ENCODE data around the gene EFHC1.
"Not testable (repeated sequence)": the region's sequence is repeated elsewhere in the genome, so short reads cannot be mapped to it uniquely, and the experiment has no call there.

The EFHC1 gene, protein sequence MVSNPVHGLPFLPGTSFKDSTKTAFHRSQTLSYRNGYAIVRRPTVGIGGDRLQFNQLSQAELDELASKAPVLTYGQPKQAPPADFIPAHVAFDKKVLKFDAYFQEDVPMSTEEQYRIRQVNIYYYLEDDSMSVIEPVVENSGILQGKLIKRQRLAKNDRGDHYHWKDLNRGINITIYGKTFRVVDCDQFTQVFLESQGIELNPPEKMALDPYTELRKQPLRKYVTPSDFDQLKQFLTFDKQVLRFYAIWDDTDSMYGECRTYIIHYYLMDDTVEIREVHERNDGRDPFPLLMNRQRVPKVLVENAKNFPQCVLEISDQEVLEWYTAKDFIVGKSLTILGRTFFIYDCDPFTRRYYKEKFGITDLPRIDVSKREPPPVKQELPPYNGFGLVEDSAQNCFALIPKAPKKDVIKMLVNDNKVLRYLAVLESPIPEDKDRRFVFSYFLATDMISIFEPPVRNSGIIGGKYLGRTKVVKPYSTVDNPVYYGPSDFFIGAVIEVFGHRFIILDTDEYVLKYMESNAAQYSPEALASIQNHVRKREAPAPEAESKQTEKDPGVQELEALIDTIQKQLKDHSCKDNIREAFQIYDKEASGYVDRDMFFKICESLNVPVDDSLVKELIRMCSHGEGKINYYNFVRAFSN

DNA sequence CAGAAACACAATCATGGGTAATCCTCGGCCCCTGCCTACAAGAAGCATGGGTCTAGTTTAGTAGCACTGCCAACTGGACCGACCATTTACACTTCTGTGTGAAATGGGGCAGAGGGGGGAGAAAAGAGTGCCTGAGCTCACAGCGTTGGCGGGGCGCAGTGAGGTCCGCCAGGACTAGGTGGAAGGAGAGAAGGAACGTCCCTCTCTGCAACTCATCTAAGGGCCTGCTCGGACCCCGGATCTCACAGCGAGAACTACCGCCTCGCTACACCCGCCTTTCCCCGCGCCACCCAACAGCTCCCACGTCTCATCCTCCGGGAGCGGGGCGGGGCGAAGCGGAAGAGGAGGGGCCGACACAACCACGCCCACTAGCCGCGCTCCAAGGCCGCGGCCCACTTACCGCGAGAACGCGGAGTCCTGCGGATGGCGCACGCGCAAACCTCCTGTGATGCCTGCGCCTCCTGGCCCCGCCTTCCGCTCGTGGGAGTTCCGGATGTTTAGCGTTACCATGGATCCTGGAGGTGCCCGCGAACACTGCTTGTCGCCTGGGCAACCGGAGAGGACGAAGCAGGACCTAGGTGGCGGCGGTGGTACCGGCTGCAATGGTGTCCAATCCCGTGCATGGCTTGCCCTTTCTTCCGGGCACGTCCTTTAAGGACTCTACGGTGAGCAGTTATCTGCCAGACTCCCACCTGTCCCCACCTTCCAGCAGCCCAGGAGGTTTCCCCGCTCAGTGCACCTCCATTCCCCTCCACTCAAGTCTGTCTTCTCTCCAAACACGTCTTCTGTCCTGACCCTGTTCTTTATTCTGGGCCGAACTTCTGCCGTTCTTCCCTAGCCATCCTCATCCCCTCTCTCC is at the start of gene EFHC1:
TSS of gene EFHC1 (plus strand) at position 534 of the 859 bp plus-strand sequence. CDS start at position 603, 69 bp downstream.
- peak; percentile 98 for DNase-seq (ENCODE audit: low spot score)

DNA sequence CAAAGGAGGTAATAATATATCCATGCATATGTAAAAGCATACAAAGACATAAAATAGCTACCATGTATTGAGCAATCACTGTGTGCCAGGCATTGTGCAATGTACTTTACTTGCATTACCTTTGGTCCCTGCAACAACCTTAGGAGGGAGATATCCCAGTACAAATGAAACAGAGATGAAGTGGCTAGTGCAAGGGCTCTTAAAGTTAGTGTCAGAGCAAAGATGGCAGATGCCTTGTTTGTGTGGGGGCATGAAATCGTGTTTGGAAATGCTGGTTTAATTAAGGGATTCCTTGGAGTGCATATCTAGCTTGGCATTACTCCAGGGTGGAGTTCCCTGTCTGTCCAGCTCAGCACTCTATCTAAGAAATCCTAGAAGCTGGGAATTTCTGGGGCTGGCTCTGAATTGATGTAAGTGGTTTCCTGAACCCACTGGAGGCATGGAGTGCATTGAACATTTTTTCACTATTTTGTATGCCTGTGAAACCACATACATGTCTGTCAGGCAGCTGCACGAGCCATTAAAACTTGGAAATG is 48.4 kb upstream of the EFHC1 start:
- no peak for DNase-seq (ENCODE audit: low spot score)

DNA sequence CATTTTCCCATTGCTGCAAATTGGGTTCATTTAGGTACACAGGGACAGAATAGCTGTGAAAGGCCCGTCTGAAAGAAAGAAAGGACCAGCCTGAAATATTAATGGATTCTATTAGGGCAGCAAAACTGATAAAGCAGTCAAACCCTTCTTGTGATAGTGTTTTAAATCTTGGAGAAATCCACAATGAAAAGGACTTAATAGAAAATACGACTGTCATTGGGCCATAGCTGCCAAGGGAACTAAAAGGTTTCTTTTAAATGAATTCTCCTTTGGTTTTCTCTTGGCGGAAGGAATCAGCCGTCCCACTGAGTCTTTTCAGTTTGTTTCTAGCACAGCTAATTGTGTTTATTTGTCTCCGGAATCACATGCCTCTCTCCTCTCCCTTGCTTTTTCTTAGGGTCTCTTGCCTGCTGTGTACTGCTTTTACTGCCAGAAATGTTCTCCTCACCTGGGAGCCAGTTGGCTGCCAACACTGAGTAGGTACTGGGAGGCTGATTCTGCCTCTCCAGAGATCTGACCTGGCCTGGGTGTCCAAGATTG is 46.9 kb upstream of the EFHC1 start:
- DNase-seq (ENCODE audit: low spot score) = no peak

DNA sequence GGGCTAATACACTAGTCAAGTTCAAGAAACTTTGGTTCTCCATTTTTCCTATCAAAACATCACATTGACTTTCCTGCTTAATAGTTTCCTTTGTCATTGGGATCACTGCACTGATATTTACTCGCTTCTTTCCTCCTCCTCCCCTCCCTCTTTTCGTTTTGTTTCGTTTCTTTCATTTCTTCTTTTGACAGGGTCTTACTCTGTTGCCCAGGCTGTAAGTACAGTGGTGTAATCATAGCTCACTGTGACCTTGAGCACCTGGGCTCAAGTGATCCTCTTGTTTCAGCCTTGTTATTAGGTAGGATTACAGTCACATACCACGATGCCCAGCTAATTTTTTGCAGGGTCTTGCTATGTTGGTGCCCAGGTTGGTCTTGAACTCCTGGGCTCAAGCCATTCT is 45.9 kb upstream of the EFHC1 start:
- no peak for DNase-seq (ENCODE audit: low spot score)

DNA sequence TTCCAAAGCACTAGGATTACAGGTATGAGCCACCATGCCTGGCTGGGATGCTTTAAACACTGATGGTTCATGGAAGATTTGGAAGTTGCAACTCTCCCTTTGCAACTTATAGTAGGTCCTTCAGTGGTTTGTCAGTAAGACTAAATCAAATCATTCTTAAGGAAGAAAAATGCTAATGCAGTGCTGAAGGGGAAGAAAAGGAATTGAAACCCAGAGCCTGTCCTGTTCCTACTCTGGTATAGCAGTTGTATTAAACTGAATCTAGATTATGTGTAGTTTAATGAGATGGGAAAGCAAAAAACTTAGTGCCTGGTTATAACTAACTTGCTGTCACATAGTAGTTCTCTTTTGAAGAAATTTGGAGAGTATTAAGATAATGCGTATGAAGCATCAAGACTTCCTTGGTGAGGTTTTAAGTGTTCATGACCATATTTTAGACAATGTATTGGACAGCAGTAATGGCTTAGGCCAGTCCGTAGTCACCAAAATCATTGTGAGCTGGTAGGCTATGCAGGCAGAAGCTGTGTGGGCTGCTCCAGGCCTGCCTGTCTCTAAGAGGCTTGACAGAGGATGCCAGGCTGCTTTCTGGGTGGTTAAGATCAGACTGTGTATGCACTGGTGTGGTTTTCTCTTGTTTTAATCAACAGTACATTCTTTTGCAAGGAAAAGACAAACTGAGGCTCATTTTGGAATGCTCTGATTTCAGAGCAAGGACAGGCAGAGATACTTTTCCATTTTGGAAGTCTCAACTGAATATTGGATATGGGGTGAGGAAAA is 44.2 kb upstream of the EFHC1 start:
- DNase-seq (ENCODE audit: low spot score) = no peak

DNA sequence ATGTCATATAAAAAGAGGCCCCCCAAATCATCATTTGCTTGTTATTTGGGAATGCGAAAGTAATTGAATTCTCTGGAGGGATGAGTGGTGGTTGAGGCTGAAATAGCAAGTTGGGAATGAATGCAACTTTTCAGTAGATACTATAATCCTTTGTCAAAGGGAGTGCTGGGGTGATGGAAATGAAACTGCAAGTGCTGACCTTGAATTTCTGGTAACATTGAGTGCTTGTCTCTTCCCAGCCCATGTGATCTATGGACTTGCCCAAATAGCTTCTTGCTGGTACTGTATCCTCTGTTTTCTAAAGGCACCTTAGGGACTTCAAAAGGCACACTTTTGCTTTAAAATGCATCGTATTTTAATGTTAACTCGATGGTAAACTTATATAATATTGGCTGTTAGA is 43.4 kb upstream of the EFHC1 start:
- no peak for DNase-seq (ENCODE audit: low spot score)

DNA sequence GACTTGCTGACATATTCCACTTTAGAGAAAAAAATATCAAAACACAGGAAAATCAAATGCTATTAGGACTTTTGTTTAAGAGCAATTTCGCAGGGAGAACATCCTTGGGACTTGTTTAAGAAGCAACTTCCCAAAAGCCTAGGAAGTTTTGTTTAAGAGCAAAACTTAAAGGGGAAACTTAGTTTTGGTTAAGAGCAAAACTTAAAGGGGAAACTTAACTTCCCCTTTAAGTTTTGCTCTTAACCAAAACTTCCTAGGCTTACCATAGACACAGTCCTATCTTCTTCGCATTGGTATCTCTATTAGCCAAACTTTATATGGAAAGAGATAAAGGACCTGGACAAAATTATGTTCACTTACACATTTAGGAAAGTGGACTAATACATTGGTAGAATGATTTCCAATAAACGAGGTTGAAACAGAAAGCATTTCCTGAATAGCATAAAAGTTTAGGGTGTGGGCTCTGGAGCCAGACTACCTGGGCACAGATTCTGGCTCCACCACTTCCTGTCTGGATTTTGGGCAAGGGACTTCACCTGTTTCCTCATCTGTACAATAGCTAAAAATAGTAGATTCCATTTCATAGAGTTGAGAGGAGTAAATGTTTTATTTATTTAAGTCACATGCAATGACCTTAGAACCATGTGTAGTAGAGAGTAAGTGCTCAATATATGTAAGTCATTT is 42.5 kb upstream of the EFHC1 start:
- no peak for DNase-seq (ENCODE audit: low spot score)

DNA sequence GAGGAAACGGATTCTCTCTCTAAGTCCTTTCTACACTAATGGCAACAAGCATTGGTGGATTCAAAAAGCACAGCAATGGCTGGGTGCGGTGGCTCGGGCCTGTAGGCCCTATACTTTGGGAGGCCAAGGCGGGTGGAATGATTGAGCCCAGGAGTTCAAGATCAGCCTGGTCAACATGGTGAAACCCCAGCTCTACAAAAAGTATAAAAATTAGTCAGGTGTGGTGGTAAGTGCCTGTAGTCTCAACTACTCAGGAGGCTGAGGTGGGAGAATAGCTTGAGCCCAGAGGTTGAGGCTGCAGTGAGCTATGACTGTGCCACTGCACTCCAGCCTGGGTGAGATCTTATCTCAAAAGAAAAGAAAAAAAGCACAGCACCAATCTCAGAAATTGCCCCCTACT is 38.9 kb upstream of the EFHC1 start:
- no peak for DNase-seq (ENCODE audit: low spot score)

DNA sequence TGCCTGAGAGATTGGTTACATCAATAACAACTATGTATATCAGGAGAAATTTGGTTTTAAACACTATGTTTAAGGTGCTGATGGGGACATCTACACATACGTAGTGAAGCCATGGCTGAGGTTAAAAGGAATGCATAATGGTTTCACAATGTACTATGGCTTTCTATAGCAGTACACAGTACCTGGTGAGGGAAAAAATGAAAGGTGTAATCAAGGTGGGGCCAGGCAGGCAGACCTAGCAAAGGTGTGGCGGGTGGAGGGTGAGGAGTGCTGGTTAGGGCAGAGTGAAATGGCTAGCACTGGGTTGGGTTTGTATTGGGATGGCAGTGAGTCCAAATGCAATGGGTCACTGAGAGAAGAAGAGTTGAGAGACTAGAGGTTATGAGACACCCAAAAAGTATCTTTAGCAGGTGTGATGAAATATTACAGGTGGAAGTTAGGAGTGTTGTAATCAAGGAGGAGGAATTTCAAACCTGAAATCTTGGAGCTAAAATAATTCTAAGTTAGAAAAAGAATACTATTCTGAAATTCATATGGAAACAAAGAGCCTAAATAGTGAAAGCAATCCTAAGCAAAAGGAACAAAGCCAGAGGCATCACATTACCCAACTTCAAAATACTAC is 35.9 kb upstream of the EFHC1 start:
- no peak for DNase-seq (ENCODE audit: low spot score)

DNA sequence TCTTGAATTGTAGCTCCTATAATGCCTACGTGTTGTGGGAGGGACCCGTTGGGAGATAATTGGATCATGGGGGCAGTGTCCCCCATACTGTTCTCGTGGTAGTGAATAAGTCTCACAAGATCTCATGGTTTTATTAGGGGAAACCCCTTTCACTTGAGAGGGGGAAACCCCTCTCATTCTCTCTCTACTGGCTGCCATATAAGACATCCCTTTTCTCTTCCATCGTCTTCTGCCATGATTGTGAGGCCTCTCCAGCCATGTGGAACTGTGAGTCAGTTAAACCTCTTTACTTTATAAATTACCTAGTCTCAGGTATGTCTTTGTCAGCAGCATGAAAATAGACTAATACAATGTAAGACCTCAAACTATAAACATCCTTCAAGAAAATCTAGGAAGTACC is 35.1 kb upstream of the EFHC1 start:
- no peak for DNase-seq (ENCODE audit: low spot score)

DNA sequence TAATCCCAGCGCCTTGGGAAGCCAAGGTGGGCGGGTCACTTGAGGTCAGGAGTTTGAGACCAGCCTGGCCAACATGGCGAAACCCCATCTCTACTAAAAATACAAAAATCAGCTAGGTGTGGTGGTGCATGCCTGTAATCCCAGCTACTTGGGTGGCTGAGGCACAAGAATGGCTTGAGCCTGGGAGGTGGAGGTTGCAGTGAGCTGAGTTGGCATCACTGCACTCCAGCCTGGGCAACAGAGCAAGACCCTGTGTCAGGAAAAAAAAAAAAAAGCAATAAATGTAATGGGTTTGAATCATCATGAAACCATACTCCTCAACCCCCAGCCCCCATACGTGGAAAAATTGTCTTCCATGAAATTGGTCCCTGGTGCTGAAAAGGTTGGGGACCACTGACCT is 32.0 kb upstream of the EFHC1 start:
- DNase-seq (ENCODE audit: low spot score) = not testable (repeated sequence)

DNA sequence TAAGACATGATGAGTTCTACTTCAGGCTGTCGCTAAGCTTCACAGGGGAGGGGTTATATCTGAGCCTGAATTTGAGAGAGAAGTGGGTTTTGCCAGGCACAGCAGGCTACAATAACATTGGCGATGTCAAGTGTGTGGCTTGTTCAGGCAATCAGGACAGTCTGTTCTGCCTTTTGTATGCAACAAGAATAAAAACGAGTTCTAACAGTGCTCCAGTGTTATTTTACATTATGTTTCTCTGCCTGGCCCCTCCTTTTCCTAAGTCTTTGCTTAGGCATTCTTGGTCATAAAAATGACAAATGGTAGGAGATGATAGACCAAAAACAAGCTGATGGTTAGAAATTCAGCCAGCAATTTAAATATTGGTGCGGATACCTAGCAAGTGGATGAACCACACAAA is 31.4 kb upstream of the EFHC1 start:
- no peak for DNase-seq (ENCODE audit: low spot score)

DNA sequence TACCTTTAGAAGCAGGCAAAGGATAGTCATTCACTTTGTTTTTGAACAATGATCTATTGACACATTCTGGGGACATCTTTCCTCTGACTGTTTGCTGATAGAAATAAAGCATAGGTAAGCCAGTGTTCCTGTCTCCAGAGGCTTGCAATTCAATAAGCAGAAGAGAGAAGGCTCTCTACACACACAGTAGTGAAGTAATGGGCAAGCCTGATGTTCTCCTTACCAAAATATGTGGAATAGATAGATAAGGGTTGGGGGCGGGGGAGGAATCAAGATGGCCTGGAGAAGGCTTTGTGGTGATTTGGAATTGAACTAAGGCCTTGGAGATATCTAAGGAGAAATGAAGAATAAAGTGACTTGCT is 30.9 kb upstream of the EFHC1 start:
- no peak for DNase-seq (ENCODE audit: low spot score)

DNA sequence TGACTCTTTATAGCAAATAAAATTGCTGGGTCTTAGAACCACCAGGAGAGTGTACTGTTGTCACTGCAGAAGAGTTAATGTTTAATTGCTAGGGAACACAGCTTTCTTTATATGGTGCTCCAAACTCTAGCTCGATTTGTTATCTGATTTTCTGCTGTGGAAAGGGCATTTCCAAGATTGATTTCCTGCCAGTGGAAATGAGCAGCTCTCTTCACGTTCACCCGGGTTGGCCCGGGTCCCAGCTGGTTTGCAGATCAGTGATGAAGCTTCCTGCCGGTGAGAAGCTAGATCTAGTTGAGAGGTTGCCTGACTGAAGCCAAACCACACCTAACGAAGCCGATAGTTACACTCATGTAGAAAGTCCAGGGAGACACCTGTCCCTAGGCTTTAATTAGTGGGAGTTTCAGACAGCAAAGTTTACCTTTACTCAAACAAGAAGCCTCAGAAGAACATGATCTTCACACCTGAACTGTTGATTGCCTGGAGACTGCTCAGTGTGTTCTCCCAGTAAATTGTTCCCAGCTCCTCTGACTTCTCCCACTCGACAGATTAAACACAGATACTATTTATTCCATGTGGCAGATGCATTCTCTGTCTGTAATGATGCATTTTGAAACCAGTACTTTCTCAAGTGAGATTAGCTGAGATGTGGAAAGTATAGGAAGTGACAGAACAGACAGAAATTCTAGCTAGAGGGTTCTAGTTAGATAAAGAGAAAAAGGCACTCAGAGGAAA is 30.3 kb upstream of the EFHC1 start:
- DNase-seq (ENCODE audit: low spot score) = peak; percentile 21

DNA sequence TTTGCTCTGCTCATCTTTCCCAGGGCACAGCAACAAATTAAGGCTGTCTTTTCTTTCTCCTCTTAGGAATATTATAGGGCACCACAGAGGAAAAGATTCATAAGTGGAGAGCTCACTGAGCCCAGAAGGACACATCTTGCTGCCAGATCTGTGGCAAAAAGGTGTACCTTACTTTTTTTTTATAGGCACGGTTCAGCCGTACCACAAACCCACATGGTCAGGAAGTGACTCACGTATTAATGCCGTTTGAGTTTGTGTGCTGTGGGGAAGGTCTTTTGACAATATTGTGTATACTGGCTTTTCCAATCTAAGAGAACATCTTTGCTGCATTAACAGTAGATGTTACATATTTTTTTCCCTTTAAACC is 29.8 kb upstream of the EFHC1 start:
- peak; percentile 58 for DNase-seq (ENCODE audit: low spot score)

DNA sequence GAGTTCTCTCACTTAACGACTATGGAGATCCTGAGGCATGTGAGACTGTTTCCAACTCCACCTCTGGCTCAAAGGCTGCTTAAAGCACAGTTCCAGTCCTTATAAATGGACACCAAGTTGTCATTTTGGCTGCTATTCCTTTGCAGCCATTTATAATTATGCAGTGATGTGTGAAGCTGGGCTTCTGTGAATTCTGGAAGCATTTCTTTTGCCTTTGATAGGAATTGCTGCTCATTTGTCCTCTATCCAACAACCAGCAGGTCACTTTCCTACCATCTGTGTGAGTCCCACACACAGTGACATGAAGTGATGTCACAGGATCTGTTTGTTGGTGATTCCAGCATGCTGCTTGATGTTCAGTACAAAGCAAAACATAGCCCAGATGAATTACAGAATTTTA is 28.5 kb upstream of the EFHC1 start:
- DNase-seq (ENCODE audit: low spot score) = no peak

DNA sequence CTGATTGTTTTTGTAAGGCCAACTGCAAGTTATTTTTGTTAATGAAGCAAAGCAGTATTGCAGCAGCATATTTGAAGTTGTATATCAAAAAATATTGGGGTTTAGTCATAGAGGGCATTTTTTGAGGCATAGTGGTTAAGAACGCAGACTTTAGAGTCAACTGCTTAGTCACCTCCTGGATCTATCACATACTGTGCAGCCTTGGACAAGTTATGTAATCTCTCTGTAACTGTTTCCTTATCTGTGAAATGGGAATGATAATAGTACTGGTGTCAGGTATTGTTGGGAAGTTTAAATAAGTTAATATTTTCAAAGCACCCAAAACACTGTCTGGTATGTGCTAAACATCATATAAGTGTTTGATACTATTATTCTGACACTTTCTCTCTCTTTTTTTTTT is 27.2 kb upstream of the EFHC1 start:
- no peak for DNase-seq (ENCODE audit: low spot score)

DNA sequence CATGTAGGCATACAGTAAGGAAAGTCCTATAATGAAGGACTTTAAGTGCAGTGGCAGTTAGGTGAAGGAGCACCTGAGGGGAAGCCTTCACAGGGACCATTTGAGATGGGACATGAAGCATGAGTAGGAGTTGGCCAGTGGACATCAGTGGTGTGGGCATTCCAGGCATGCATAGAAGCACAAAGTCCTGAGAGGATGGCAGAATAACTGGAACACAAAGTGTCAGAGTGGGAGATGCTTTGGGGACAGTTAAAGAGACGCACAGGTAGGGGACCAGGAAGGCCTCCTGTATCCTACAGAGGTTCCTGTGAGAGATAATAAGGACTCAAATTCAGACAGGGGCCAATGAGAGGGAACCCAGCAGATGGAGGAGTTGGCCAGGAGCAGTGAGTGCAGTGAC is 26.4 kb upstream of the EFHC1 start:
- DNase-seq (ENCODE audit: low spot score) = no peak

DNA sequence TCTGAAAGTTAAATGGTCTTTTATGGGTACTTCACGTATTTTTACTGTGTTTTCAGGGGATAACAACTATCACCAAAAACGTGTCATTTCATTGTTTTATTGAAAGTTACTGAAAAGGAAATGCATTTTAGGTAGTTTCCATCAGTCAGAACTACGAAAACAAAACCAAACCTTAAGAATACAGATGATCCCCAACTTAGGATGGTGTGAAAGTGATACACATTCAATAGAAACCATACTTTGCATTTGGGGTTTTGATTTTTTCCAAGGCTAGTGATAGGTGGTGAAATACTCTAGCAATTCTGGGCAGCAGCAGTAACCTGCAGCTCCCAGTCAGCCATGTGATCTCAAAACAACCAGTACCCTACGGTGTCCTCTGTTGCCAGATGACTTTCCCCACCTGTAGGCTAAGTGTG is 25.9 kb upstream of the EFHC1 start:
- DNase-seq (ENCODE audit: low spot score) = no peak

DNA sequence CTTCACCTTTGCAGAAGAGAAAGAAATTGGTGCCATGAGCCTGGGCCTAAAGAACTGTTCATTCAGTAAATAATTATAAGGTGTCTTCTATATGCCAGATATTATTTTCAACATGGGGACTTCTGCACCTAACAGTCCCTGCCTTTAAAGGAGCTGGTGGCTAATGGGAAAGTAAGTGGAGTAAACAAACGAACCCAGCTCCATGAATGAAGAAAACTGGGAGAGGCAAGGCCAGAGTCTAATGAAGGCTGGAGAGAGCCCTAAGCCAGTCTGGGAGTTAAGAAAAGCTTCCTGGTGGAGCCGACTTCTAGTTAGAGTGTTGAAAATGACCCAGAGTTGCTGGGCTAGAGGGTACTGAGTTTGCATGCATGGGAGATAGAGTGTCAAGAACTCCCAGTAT is 24.2 kb upstream of the EFHC1 start:
- no peak for DNase-seq (ENCODE audit: low spot score)
